IMR-90 (cell line): ENCODE results near the gene MBNL3. TPM values are rescaled to one million over a fixed set of nuclear protein-coding genes. Genes with fewer than 3 reads are reported as not detected.

Experiments
- ATAC-seq: fragments of 200-7000 bp; cut with Tn5 transposase; 2 replicates; pipeline ENCODE4 v1.9.1; 2020; ENCODE audit warnings: low read depth, mild to moderate bottlenecking, moderate library complexity
- BruUV-seq: library from RNA; stranded (reverse); fragments of 400-500 nt; replicated peaks from 2 replicates; lab custom pipeline; 2021; lab: Mats Ljungman, UMichigan
- CTCF ChIA-PET: fragments of 300-600 bp; formaldehyde crosslinking; extraction: SDS; loops from one replicate; lab custom pipeline; 2021; ENCODE audit warnings: antibody characterized with exemption; lab: Yijun Ruan, JAX
- POLR2A ChIA-PET: fragments of 300-600 bp; sonication (Branson Sonifier 250); formaldehyde crosslinking; loops from one replicate; lab custom pipeline; 2022; ENCODE audit warnings: antibody characterized with exemption; ENCODE audit not compliant: unreplicated experiment; lab: Charles Lee
- DNase-seq: peaks from one replicate; pipeline ENCODE4 v3.0.0; 2013
- H2AFZ ChIP-seq: replicated peaks from 2 replicates; pipeline ENCODE3; 2013; ENCODE audit warnings: low read length, mild to moderate bottlenecking; ENCODE audit not compliant: poor library complexity
- H2AK5ac ChIP-seq: 2 replicates; pipeline ENCODE4 v1.6.1; 2013; ENCODE audit warnings: low read depth, low read length, inconsistent platforms
- H2AK9ac ChIP-seq: replicated peaks from 2 replicates; pipeline ENCODE3; 2013; ENCODE audit warnings: mild to moderate bottlenecking, low read depth, low read length, moderate library complexity; ENCODE audit not compliant: poor library complexity
- H2BK120ac ChIP-seq: 2 replicates; pipeline ENCODE4 v1.6.1; 2013; ENCODE audit warnings: low read depth, low read length, inconsistent platforms
- H2BK15ac ChIP-seq: 3 replicates; pipeline ENCODE4 v1.6.1; 2013; ENCODE audit warnings: low read depth, low read length, inconsistent platforms
- H2BK20ac ChIP-seq: 2 replicates; pipeline ENCODE4 v1.6.1; 2013; ENCODE audit warnings: low read depth, mild to moderate bottlenecking, inconsistent platforms, low read length, moderate library complexity
- H2BK5ac ChIP-seq: 2 replicates; pipeline ENCODE4 v1.6.1; 2013; ENCODE audit warnings: mild to moderate bottlenecking, low read depth, low read length, inconsistent platforms; ENCODE audit not compliant: poor library complexity, severe bottlenecking
- H3K14ac ChIP-seq: replicated peaks from 2 replicates; pipeline ENCODE4 v1.6.1; 2013; ENCODE audit warnings: low read depth, low read length, inconsistent platforms
- H3K18ac ChIP-seq: 2 replicates; pipeline ENCODE4 v1.6.1; 2013; ENCODE audit warnings: low read depth, low read length, control low read depth
- H3K23ac ChIP-seq: 2 replicates; pipeline ENCODE4 v1.6.1; 2013; ENCODE audit warnings: low read depth, low read length, inconsistent platforms
- H3K27ac ChIP-seq: 2 replicates; pipeline ENCODE4 v1.5.1; 2013; ENCODE audit warnings: mild to moderate bottlenecking, control low read depth, low read length; ENCODE audit not compliant: insufficient read depth
- H3K27me3 ChIP-seq: 2 replicates; pipeline ENCODE4 v1.6.1; 2013; ENCODE audit warnings: low read length; ENCODE audit not compliant: control insufficient read depth, insufficient read depth
- H3K36me3 ChIP-seq: 2 replicates; pipeline ENCODE4 v1.6.1; 2013; ENCODE audit warnings: low read length, mixed read lengths; ENCODE audit not compliant: control insufficient read depth, insufficient read depth
- H3K4ac ChIP-seq: 2 replicates; pipeline ENCODE4 v1.6.1; 2013; ENCODE audit warnings: low read depth, low read length, inconsistent platforms
- H3K4me1 ChIP-seq: 2 replicates; pipeline ENCODE4 v1.6.1; 2013; ENCODE audit warnings: low read length, mixed read lengths; ENCODE audit not compliant: control insufficient read depth, insufficient read depth
- H3K4me2 ChIP-seq: 2 replicates; pipeline ENCODE4 v1.6.1; 2013; ENCODE audit warnings: low read depth, mild to moderate bottlenecking, control low read depth, low read length, moderate library complexity
- H3K4me3 ChIP-seq: 2 replicates; pipeline ENCODE4 v1.5.1; 2013; ENCODE audit warnings: low read depth, mild to moderate bottlenecking, control low read depth, low read length, moderate library complexity; ENCODE audit not compliant: insufficient read depth
- H3K56ac ChIP-seq: 2 replicates; pipeline ENCODE4 v1.6.1; 2013; ENCODE audit warnings: low read length, inconsistent platforms; ENCODE audit not compliant: insufficient read depth; ENCODE audit errors: extremely low read depth
- H3K79me1 ChIP-seq, 2 experiments: 2 replicates each; pipeline ENCODE4 v1.6.1; 2013; ENCODE audit warnings: low read length in 2 of 2, inconsistent platforms in 1 of 2, low read depth in 1 of 2
- H3K9ac ChIP-seq: 2 replicates; pipeline ENCODE4 v1.6.1; 2013; ENCODE audit warnings: low read depth, low read length, control low read depth
- H3K9me1 ChIP-seq: 2 replicates; pipeline ENCODE4 v1.6.1; 2013; ENCODE audit warnings: low read length, inconsistent platforms; ENCODE audit not compliant: insufficient read depth
- H3K9me3 ChIP-seq: 2 replicates; pipeline ENCODE4 v1.6.1; 2013; ENCODE audit warnings: low read length; ENCODE audit not compliant: control insufficient read depth, insufficient read depth
- H4K20me1 ChIP-seq: 2 replicates; pipeline ENCODE4 v1.6.1; 2013; ENCODE audit warnings: low read length, inconsistent platforms; ENCODE audit not compliant: insufficient read depth
- H4K5ac ChIP-seq: 2 replicates; pipeline ENCODE4 v1.6.1; 2013; ENCODE audit warnings: mild to moderate bottlenecking, low read depth, low read length, control low read depth
- H4K8ac ChIP-seq, 2 experiments: 2 replicates each; pipeline ENCODE4 v1.6.1; 2013; ENCODE audit warnings: low read depth in 2 of 2, low read length in 2 of 2, control low read depth in 1 of 2, inconsistent platforms in 1 of 2
- H4K91ac ChIP-seq: 2 replicates; pipeline ENCODE4 v1.6.1; 2013; ENCODE audit warnings: low read depth, low read length, inconsistent platforms; ENCODE audit not compliant: insufficient read depth
- BHLHE40 ChIP-seq: fragments of 150-350 bp; IDR thresholded peaks from 2 replicates; pipeline ENCODE4 v1.6.1; 2016; ENCODE audit warnings: mild to moderate bottlenecking, low read depth, low read length
- CHD1 ChIP-seq: IDR thresholded peaks from 2 replicates; pipeline ENCODE4 v1.6.1; 2012; ENCODE audit warnings: low read depth, low read length, improper control_type of control experiment
- CTCF ChIP-seq: conservative IDR thresholded peaks from 2 replicates; pipeline ENCODE4 v1.5.1; 2012; ENCODE audit warnings: mild to moderate bottlenecking, low read depth, low read length, improper control_type of control experiment
- MAFK ChIP-seq: IDR thresholded peaks from 2 replicates; pipeline ENCODE4 v1.6.1; 2012; ENCODE audit warnings: low read depth, low read length, improper control_type of control experiment
- NFE2L2 ChIP-seq: fragments of 150-350 bp; IDR thresholded peaks from 2 replicates; pipeline ENCODE4 v1.6.1; 2016; ENCODE audit warnings: low read depth, mild to moderate bottlenecking, low read length
- RCOR1 ChIP-seq: IDR thresholded peaks from 2 replicates; pipeline ENCODE4 v1.6.1; 2012; ENCODE audit warnings: mild to moderate bottlenecking, low read length, improper control_type of control experiment; ENCODE audit not compliant: insufficient replicate concordance
- SMC3 ChIP-seq: fragments of 150-350 bp; IDR thresholded peaks from 2 replicates; pipeline ENCODE4 v1.6.1; 2016; ENCODE audit warnings: low read depth, mild to moderate bottlenecking, antibody characterized with exemption, low read length, moderate library complexity
- WGBS, 2 experiments: methylation state at CpG; one replicate each; pipeline versions ENCODE4 v1.1.5 to v1.1.7; 2013; ENCODE audit warnings: missing lambda C conversion rate in 2 of 2; ENCODE audit not compliant: insufficient read length in 1 of 2; ENCODE audit errors: extremely low coverage in 2 of 2; 5-methylcytosine and 5-hydroxymethylcytosine counted together
- dilution Hi-C: fragments of 300-500 bp; cut with HindIII; formaldehyde crosslinking; loops from one replicate; pipeline ENCODE4 v1.14.3; 2018; ENCODE audit warnings: low sequenced_read_pairs; ENCODE audit not compliant: unreplicated experiment
- in situ Hi-C: fragments of 300-500 bp; cut with MboI; formaldehyde crosslinking; loops from 3 replicates; pipeline ENCODE4 v1.14.3; 2019; ENCODE audit warnings: low sequenced_read_pairs, inconsistent platforms, mixed read lengths
- intact Hi-C: fragments of 100-400 bp; cut with micrococcal nuclease; formaldehyde crosslinking; loops from 2 replicates; pipeline ENCODE4 v1.10.0; 2022
- polyA plus RNA-seq, 3 experiments: library from polyadenylated mRNA; depleted of rRNA; stranded (reverse); fragments of >200 nt; gene quantifications; 2 replicates each; pipeline ENCODE4 v1.2.3, GENCODE V29; 2012; ENCODE audit warnings: low replicate concordance in 1 of 3
- total RNA-seq: library from RNA; depleted of rRNA; stranded (reverse); fragments of >200 nt; gene quantifications from 2 replicates; pipeline ENCODE4 v1.2.3, GENCODE V29; 2012

The MBNL3 gene
- total and polyA plus RNA-seq, 2 of the 4 experiments (the other 2 are of a cell fraction), result 0.32 to 1.1 TPM

- CTCF ChIA-PET, result no interaction called here
- no peak for ATAC-seq
Observed at GRCh38 chrX:132413459-132413858, 75.4 kb downstream of the MBNL3 start.

More at GRCh38 chrX:132413459-132413858, 75.4 kb downstream of the MBNL3 start:
- WGBS, 2 experiments, result no CpG with 5 or more reads among the region's 7 CpGs
- Histone ChIP-seq H3K27ac (no peak overlapping the region), H2BK5ac (no peak overlapping the region), H2AFZ (no peak overlapping the region), H3K14ac (no peak overlapping the region), H3K4ac (no peak overlapping the region), H3K9me1 (no peaks in the 10 kb centered on the region), H2BK20ac (no peak overlapping the region), H3K4me1 (no peaks in the 10 kb centered on the region), H3K9me3 (no peaks in the 10 kb centered on the region), H3K79me1 (no peaks in the 10 kb centered on the region), H3K23ac (no peak overlapping the region), H4K8ac (no peak overlapping the region), H4K20me1 (no peaks in the 10 kb centered on the region), H3K56ac (no peak overlapping the region), H2AK5ac (no peak overlapping the region), H3K4me3 (no peak overlapping the region), H3K18ac (no peak overlapping the region), H2BK15ac (no peak overlapping the region), H2BK120ac (no peak overlapping the region), H3K9ac (no peak overlapping the region), H2AK9ac (no peak overlapping the region), H4K5ac (no peak overlapping the region), H3K27me3 (peaks cover 1% of the 10 kb centered on the region), H4K91ac (no peak overlapping the region), H3K36me3 (no peaks in the 10 kb centered on the region), H3K4me2 (no peak overlapping the region)
- in situ Hi-C loops, result no loop called here
- dilution Hi-C loops, result no loop called here
- intact Hi-C loops, result no loop called here
- no TSS peak for BruUV-seq
- no peak for TF ChIP-seq CHD1
- TF ChIP-seq MAFK, result no peak
- TF ChIP-seq RCOR1, result no peak
- TF ChIP-seq CTCF, result no peak
- TF ChIP-seq NFE2L2, result no peak
- no peak for TF ChIP-seq SMC3
- no peak for TF ChIP-seq BHLHE40
- POLR2A ChIA-PET, result no interaction called here
- no peak for DNase-seq
